GM18517 (cell line): ENCODE results near the gene C1orf35.

Source experiments
- ATAC-seq: cut with Tn5 transposase; IDR thresholded peaks from one replicate; pipeline ENCODE4 v1.9.1; 2021; ENCODE audit warnings: mild to moderate bottlenecking, moderate library complexity; ENCODE audit not compliant: unreplicated experiment

The C1orf35 gene

DNA sequence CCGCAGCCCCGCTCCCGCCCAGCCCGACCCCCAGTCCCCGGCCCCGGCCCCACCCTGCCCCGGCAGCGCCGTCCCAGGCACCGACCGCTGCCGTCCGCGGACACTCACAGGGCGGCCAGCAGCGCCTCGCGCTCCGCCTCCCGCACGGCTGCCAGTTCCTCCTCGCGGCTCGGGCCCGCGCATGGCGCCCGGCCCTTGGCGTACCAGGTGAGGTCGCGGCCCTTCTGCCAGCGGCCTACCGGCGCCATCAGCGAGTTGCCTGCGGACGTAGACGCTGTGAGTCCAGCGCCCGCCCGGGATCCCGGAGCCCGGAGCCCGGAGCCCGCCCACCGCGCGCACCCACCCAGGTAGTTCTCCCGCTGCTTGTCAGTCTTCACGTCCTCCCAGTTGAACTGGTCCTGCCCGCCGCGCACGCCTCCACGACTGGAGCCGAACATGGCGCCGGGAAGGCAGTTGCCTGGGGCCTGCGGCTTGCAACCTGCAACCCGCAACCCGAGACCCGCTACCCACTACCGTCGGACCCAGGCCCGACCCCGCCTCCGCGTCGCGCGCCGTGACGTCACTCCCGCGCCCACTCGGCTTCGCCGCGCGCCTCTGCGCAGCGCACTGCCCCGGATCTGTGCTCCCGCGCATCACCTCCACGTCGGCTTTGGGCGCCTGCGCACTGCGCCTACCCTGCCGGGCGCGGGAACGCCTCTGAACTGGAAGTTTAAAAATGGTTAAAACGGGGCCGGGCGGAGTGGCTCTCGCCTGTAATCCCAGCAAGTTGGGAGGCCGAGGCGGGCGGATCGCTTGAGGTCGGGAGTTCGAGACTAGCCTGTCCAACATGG is at the start of gene C1orf35:
Gene C1orf35 (minus strand): TSS at position 535 of the 830 bp plus-strand sequence. CDS start 98 bp downstream, at position 437.
- ATAC-seq: peak; percentile 61

DNA sequence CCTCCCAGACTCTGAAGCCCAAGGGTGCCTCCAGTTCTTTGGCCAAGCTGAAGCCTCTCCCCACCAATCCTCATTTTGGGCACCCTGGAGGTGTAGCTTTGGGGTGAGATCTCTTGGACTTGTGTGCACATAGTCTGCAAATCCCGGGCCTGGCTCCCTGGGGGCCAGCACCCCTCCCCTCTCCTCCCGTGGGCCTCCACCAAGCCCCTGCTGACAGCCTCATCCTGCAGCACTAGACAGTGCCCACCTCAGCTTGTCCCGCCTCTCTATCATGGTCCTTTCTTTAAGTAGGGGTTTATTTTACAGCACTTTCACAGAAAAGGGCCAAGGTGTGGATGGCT is 49.8 kb upstream of the C1orf35 start:
- no peak for ATAC-seq

DNA sequence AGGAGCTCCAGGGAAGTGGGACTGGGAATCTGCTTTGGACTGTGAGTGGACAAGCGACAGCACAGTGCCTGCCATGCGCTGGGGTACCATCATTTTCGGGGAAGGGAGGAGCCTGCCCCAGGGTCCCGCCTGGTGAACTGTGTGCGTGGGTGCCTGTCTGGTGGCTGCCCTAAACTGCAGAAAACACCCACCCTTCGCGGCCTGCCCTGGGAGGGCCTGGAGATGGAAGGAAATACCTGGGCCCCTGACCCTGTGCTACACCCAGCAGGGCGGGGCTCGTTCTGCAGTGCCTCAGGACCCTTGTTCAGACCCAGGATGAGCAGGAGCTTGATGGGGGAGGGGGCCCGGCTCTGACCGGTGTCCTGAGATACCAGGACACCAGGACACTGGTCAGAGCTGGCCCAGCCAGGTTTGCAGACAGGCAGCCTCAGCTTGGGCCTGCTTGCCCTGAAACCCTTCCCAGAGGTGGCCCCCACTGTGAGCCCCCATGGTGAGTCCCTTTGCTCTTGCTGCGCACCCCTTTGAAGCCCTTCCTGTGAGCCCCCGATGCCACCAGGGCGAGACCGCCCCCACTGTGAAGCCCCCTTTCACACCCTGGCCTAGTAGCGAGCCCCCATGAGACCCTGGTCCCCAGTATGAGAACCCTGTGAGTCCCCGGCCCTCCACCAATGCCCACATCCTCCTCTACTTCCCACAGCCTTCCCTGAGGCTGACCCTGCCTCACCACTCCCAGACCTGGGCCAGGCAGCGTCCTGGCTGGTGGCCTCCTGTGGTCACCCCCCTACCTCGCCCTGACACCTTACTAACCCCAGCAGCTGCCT is 49.2 kb upstream of the C1orf35 start:
- no peak for ATAC-seq

DNA sequence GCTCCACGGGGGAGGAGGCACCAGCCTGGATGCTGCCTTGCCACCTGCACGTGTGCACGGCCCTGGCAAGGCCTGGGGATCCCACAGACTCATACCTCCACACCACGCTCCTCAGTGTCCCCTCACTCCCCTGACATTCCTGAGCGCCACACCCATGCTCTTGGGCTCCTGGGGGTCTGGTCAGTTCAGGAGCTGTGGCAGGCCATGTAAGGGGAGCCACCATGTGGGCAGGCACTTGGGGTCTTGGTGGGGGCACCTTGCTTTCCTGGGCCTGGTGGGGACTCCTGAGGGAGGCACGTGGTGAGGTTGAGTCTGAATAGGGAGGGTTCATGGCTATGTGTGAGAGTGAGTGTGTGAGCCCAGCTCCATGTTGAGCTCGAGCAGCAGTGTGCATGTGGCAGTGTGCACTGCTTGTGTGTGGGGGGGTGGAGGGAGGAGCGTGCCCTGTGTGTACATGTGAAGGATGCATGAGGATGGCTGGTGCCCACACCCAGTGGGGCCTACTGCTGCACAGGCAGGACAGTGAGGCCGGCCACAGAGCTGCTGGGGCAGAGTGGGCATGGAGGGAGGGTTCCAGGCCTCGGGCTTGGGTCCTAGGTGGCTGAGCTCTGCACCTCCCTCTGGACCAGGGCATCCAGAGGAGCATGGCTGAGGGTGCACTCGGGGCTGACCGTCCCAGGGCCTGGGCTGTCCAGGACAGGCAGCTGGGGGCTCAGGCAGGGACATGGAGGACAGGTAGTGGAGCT is 48.2 kb upstream of the C1orf35 start:
- ATAC-seq: no peak

DNA sequence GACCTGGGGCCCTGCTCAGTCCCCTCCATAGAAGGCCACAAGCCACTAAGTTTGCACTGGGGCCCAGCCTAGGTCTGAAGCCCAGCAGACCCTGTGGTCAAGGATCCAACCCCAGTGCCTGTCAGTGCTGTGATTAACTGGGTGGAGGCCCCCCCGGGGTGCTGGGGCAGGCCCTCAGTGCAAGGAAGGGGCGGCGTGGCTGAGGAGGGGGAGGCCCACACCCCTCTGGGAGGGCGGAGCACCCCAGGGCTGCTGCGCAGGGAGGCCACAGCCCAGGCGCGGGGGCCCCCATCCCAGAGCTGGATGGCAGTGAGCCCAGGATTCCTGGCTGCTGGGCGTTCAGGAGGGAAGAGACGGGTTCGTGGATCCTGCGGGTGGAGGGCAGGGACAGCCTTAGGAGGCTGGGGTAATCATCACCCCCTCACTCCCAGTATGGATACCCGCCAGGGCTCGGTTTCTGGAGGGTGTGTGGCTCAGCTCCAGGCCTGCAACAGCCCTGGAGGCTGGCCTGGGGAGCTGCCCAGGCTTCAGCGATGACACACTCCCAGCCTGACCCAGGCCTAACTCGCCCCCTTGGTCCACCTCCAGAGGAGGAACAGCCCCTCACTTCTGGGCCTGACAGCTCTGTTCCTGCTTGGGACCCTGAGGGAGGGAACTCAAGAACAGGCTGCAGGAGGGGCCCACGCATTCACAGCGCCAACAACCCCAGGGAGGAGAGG is 47.5 kb upstream of the C1orf35 start:
- no peak for ATAC-seq

DNA sequence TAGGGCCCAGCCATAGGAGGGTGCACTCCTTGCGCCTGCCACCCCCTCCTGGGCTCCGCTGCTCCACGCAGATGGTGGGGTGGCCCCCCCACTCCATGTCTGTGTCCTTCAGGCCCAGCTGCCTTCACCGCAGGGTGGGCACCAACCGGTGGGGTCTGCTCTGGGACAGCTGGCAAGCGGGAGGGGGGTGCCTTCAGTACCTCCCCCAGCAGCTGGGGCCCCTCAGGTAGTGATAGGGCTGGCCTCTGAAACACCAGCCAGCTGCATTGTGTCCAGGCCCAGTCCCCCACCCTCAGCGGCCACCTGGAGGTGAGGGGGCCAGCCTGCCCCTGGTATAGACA is 47.0 kb upstream of the C1orf35 start:
- no peak for ATAC-seq

- no peak for ATAC-seq
Measured at GRCh38 chr1:228149406-228150119, 46.4 kb upstream of the C1orf35 start, which contains the start of gene GJC2. Gene GJC2, plus strand, starts transcription at chr1:228149930. Its CDS starts 7,829 bp downstream, at chr1:228157759.

GRCh38 chr1:228148935-228149405 is 45.8 kb upstream of the C1orf35 start:
- ATAC-seq: no peak

DNA sequence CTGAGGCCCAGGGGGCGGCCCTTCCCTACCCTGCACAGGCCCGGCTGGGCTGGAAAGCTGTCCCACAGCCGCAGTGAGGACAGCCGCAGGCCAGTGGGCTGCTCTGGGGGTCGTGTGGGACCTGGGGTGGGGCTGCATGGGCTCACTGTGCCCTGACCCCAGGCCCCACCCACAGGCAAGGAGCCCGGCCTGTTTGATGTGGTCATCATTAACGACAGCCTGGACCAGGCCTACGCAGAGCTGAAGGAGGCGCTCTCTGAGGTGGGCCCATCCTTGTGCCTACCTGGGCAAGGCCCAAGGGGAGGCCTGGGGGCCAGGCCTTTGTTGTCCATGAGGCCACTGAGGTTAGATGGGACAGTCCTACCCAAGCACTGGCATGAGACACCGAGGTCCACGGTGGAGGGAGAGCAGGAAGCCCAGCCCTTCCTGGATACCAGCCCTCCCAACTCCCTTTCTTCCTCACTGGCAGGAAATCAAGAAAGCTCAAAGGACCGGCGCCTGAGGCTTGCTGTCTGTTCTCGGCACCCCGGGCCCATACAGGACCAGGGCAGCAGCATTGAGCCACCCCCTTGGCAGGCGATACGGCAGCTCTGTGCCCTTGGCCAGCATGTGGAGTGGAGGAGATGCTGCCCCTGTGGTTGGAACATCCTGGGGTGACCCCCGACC is 45.2 kb upstream of the C1orf35 start:
- ATAC-seq: no peak

DNA sequence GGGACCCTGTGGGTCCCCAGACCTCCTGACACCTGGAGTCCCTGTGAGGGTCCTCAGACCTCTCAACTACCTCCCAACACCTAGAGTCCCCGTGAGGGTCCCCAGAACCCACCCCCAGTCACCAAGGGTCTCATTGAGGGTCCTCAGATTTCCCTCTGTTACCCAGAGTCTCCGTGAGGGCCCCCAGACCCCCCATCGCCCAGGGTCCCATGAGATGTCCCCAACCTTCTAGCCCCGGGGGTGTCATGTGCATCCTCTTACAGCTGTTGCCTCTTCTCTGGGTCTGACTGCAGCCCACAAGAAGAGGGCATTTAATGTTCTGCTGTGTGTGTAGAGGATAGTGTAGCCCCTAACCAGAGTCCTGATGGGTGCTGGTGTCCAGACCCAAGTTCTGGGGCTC is 44.6 kb upstream of the C1orf35 start:
- no peak for ATAC-seq

- no peak for ATAC-seq
Measured at GRCh38 chr1:228147151-228147693, 44.1 kb upstream of the C1orf35 start.

DNA sequence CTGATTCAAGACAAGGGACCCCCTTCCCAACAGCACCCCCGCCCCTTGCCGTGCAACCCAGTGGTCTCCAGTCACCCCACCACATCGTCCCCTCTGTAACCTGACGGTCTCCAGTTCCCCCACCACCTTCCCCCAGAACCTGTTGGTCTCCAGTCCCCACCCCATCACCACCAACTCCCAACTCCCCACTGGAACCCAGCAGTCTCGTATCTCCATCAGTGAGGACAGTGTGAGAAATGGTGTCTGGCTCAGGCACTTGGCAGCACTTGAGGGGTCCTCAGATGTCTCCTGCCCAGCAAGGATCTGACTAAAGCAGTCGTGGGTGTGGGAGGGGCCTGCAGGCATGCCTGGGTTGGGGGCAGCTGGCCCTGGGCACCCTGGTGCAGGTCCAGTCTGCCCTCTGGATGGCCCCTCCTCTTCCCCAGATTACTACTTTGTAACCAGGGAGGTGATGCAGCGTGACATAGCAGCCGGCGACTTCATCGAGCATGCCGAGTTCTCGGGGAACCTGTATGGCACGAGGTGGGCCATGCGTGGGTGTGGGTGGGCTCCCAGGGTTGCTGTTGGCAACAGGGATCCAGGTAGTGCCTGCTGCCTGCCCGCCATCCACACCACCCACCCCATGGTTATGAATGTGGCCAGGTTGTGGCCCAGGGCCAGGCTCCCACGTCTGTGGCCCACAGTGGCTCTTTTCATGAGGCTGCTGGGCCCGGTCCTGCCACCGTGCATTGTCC is 43.5 kb upstream of the C1orf35 start:
- ATAC-seq: no peak

DNA sequence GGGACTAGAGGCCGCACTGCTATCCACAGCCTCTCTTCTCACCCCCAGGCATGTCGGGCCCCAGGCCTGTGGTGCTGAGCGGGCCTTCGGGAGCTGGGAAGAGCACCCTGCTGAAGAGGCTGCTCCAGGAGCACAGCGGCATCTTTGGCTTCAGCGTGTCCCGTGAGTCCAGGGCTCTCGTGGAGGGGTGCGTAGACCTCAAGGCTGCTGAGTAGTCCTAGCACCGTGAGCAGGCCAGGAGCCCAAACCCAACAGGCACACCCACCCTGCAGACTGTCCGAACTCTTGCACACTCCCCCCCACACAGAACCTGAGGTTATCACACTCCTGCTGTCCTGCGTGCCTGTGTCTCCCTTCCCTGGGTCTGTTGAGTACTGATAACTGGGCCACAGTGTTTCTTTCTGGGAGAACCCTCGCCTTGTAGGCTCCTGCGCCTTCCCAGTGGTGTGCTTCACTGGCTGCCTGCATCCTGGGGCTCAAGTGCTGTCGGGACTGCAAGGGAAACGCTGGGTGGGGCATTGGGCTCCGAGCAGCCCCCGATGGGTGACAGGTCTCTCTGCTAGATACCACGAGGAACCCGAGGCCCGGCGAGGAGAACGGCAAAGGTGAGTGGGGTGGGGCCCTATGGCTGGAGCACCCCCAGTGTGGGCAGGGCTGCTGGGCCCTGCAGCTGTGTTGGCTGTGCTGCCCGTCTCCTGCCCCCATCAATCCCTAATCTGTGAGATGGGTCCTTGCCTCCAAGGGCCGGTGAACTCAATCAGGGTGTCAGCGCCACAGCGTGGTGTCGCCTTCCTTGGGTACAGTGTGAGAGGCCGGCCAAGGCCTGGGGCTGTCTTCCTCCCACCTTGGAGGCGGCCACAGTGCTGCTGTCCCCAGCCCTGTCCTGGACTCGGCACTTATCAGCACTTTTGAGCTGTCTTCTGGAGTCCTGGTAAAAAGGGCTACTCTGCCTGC is 42.6 kb upstream of the C1orf35 start:
- no peak for ATAC-seq

DNA sequence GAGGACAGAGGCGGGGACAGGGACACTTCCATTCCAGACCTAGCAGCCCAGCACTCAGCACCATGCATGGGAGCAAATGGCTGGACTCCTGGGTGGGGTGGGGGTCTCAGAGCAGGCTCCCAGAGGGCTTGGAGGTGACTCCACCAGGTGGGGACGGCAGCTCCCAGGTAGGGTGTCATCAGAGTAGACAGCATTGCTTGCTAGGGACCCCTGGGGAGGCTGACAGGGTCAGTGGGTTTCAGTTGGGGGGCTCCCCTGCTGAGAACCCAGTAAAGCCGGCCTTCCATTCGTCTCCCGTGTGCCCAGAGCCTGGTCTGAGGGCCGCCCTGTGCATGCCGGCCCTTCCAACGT is 41.8 kb upstream of the C1orf35 start:
- no peak for ATAC-seq

GRCh38 chr1:228144193-228144992 is 41.3 kb upstream of the C1orf35 start:
- ATAC-seq: no peak

DNA sequence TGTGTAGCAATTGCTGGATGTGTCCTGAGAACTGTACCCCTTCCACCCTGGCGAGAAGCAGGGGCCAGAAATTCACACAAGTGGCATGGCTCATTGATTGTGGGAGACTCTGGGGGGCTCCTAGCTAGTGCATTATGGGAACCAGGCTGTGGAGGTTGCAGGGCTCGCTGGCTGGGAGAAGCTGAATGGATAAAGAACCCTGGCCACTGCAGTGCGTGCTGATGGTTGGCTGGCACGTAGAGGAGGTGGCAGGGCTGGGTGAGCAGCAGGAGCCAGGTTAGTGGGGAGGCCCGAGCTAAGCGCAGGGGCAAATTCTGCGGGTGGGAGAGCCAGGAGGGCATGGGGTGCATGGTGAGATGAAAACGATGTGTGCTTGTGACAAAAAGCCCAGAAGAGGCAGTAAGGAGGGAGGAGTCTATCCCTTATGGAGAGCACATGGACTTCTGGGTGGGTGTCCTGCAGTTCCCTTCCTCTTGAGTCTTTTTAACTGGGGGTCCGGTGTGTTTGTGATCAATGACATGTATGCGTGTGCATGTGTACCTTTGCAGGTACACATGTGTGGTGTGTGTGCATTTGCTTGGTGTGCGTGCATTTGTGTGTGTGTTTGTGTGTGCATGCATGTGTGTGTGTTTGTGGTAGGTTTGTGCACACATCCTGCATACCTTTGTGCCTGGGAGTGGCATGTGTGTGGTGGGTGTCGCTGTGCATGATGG is 40.5 kb upstream of the C1orf35 start:
- no peak for ATAC-seq
